Thyroid gland (tissue), 4 donors: ENCODE data around the gene ZP3. TPM values are rescaled to one million over a fixed set of nuclear protein-coding genes. Genes with fewer than 3 reads are reported as not detected.
"Not testable (repeated sequence)": the region's sequence is repeated elsewhere in the genome, so short reads cannot be mapped to it uniquely, and the experiment has no call there.

Experiments
- DNase-seq, 2 donors: peaks; one replicate each; pipeline ENCODE4 v3.0.0-alpha.2; 2019
- H3K27ac ChIP-seq, 3 donors: fragments of 200-600 bp; sonication (generic); 1 replicate in 2 of 3; 2 replicates in 1 of 3; pipeline ENCODE4 v1.5.1; 2016 to 2019; ENCODE audit warnings: mild to moderate bottlenecking in 1 of 3, moderate library complexity in 1 of 3
- H3K27me3 ChIP-seq: fragments of 200-600 bp; sonication (generic); one replicate; pipeline ENCODE4 v1.5.1; 2019
- H3K36me3 ChIP-seq, 2 donors: fragments of 200-600 bp; sonication (generic); one replicate each; pipeline ENCODE4 v1.5.1; 2016 to 2019
- H3K4me1 ChIP-seq, 2 donors: fragments of 200-600 bp; sonication (generic); one replicate each; pipeline ENCODE4 v1.5.1; 2017 to 2019
- H3K4me3 ChIP-seq, 3 donors: fragments of 200-600 bp; sonication (generic); replicated peaks in 1 of 3; 1 replicate in 2 of 3; 2 replicates in 1 of 3; pipeline ENCODE4 v1.5.1; 2016; ENCODE audit warnings: mild to moderate bottlenecking in 1 of 3
- H3K9me3 ChIP-seq: fragments of 200-600 bp; sonication (generic); one replicate; pipeline ENCODE4 v1.5.1; 2017
- CTCF ChIP-seq, 6 experiments: fragments of 200-600 bp in 3 of 6; fragments of 450-650 bp in 3 of 6; sonication (generic) in 3 of 6; IDR thresholded peaks; one replicate each; pipeline ENCODE4 v1.5.1; 2016 to 2019; ENCODE audit warnings: antibody characterized with exemption in 6 of 6, mild to moderate bottlenecking in 2 of 6, inconsistent platforms in 1 of 6, moderate library complexity in 1 of 6
- POLR2A ChIP-seq, 2 donors: fragments of 450-650 bp; IDR thresholded peaks; one replicate each; pipeline ENCODE4 v1.6.1; 2017; ENCODE audit warnings: antibody characterized with exemption in 2 of 2, mild to moderate bottlenecking in 2 of 2, moderate library complexity in 1 of 2
- WGBS, 2 donors: methylation state at CpG; one replicate each; pipeline ENCODE4 v1.1.5; 2017; 5-methylcytosine and 5-hydroxymethylcytosine counted together
- intact Hi-C: fragments of 100-400 bp; cut with DNase I; formaldehyde crosslinking; loops from one replicate; pipeline ENCODE4 v1.15.1; 2023
- total RNA-seq, 4 donors: library from RNA; depleted of rRNA; stranded (reverse); fragments of >200 nt; gene quantifications; one replicate each; pipeline ENCODE4 v1.2.3, GENCODE V29; 2016

The ZP3 gene
- total RNA-seq, 4 donors from 2014 or later: 0.39 to 1.0 (median 0.94) TPM; not detected in 1

- 40 to 70% methylated on average over 9 to 13 of the region's 45 CpGs for WGBS, 2 donors
- no peak overlapping the region for H3K27ac ChIP-seq
- no peaks in the 10 kb centered on the region for H3K36me3 ChIP-seq
- H3K27me3 ChIP-seq: no peaks in the 10 kb centered on the region
- peaks cover 9 to 20% of the 10 kb centered on the region in 2 donors for H3K4me1 ChIP-seq
- TF ChIP-seq POLR2A (IDR thresholded peaks at IDR 0.05): peak in 1 of 2 donors; percentile 6
- TF ChIP-seq CTCF (IDR thresholded peaks at IDR 0.05): no peak
- peak overlapping the region in 2 of 3 donors; percentile 24 to 25 for H3K4me3 ChIP-seq
- intact Hi-C loops: no loop called here
- no peaks in the 10 kb centered on the region for H3K9me3 ChIP-seq
- peak; percentile 78 to 82 for DNase-seq
Observed at GRCh38 chr7:76397409-76398183, 27.2 kb upstream of the ZP3 start.

- TF ChIP-seq POLR2A (IDR thresholded peaks at IDR 0.05) (no peak), CTCF (IDR thresholded peaks at IDR 0.05) (no peak)
- Histone ChIP-seq H3K4me3 (no peak overlapping the region), H3K27me3 (no peaks in the 10 kb centered on the region), H3K4me1 (peaks cover 6 to 11% of the 10 kb centered on the region in 2 donors), H3K27ac (no peak overlapping the region), H3K36me3 (no peaks in the 10 kb centered on the region), H3K9me3 (no peaks in the 10 kb centered on the region)
- intact Hi-C loops: no loop called here
- WGBS, 2 donors: 91 to 96% methylated on average over 22 to 23 of the region's 23 CpGs
- DNase-seq: no peak
Observed at GRCh38 chr7:76400248-76400647, 24.5 kb upstream of the ZP3 start.

GRCh38 chr7:76403097-76403496, 21.7 kb upstream of the ZP3 start:
- H3K27ac ChIP-seq, H3K9me3 ChIP-seq, intact Hi-C loops, DNase-seq, H3K4me1 ChIP-seq, H3K4me3 ChIP-seq, H3K36me3 ChIP-seq, H3K27me3 ChIP-seq: not testable (repeated sequence)
- WGBS, 2 donors: 82 to 85% methylated on average over 8 of the region's 8 CpGs

- Histone ChIP-seq H3K27ac (no peak overlapping the region), H3K36me3 (no peaks in the 10 kb centered on the region), H3K27me3 (no peaks in the 10 kb centered on the region), H3K4me3 (no peak overlapping the region), H3K4me1 (no peaks in the 10 kb centered on the region), H3K9me3 (no peaks in the 10 kb centered on the region)
- no peak for DNase-seq
- intact Hi-C loops: no loop called here
- no peak for TF ChIP-seq CTCF (IDR thresholded peaks at IDR 0.05)
- TF ChIP-seq POLR2A (IDR thresholded peaks at IDR 0.05): no peak
- 92 to 94% methylated on average over 10 of the region's 10 CpGs for WGBS, 2 donors
Observed at GRCh38 chr7:76403780-76404494, 20.8 kb upstream of the ZP3 start.

GRCh38 chr7:76405738-76406137, 19.0 kb upstream of the ZP3 start:
- 79 to 95% methylated on average over 9 of the region's 9 CpGs for WGBS, 2 donors
- intact Hi-C loops: no loop called here
- no peak overlapping the region for H3K27ac ChIP-seq
- H3K4me3 ChIP-seq: no peak overlapping the region
- TF ChIP-seq CTCF (IDR thresholded peaks at IDR 0.05) (no peak), POLR2A (IDR thresholded peaks at IDR 0.05) (no peak)
- no peaks in the 10 kb centered on the region for H3K9me3 ChIP-seq
- no peaks in the 10 kb centered on the region for H3K27me3 ChIP-seq
- H3K4me1 ChIP-seq: no peaks in the 10 kb centered on the region
- DNase-seq: no peak
- H3K36me3 ChIP-seq: no peaks in the 10 kb centered on the region
